ENCODE measurements around the gene TTLL10.
"Not testable (repeated sequence)": the region's sequence is repeated elsewhere in the genome, so short reads cannot be mapped to it uniquely, and the experiment has no call there.

Gene TTLL10

GRCh38 chr1:1194723-1195122, 21.0 kb downstream of the TTLL10 start:
- no peak for DNase-seq

- DNase-seq = not testable (repeated sequence)
Observed at GRCh38 chr1:1195726-1196125, 22.0 kb downstream of the TTLL10 start.

GRCh38 chr1:1196431-1197187, 22.9 kb downstream of the TTLL10 start:
- no peak for DNase-seq

GRCh38 chr1:1197188-1197500, 23.5 kb downstream of the TTLL10 start:
- no peak for DNase-seq

GRCh38 chr1:1197551-1198422, 24.1 kb downstream of the TTLL10 start:
- no peak for DNase-seq

- no peak for DNase-seq
Observed at GRCh38 chr1:1198423-1199140, 24.9 kb downstream of the TTLL10 start.

- DNase-seq = no peak
Observed at GRCh38 chr1:1199141-1199960, 25.7 kb downstream of the TTLL10 start.

GRCh38 chr1:1199961-1200875, 26.5 kb downstream of the TTLL10 start:
- DNase-seq = no peak

GRCh38 chr1:1200876-1201810, 27.5 kb downstream of the TTLL10 start:
- peak; percentile 49 for DNase-seq

- peak; percentile 25 for DNase-seq
Observed at GRCh38 chr1:1202831-1203560, 29.3 kb downstream of the TTLL10 start.

- no peak for DNase-seq
Observed at GRCh38 chr1:1203561-1204424, 30.1 kb downstream of the TTLL10 start.

GRCh38 chr1:1204425-1204920, 30.8 kb downstream of the TTLL10 start:
- no peak for DNase-seq

GRCh38 chr1:1204998-1205768, 31.5 kb downstream of the TTLL10 start:
- no peak for DNase-seq

- DNase-seq = no peak
Observed at GRCh38 chr1:1205769-1206375, 32.2 kb downstream of the TTLL10 start.

GRCh38 chr1:1206376-1206965, 32.8 kb downstream of the TTLL10 start, which contains the start of gene TNFRSF18:
TSS of gene TNFRSF18 (minus strand) at chr1:1206592. CDS start at chr1:1206571, 21 bp downstream.
- peak; percentile 51 for DNase-seq

- no peak for DNase-seq
Observed at GRCh38 chr1:1206966-1207531, 33.4 kb downstream of the TTLL10 start.
